GM20000 (cell line): ENCODE data around the gene CLEC4M.

Experiments used
- DNase-seq: peaks from one replicate; pipeline ENCODE4 v3.0.0; 2012; ENCODE audit warnings: low spot score
- TF ChIP-seq, protein P1 (sequence below): IDR thresholded peaks from 2 replicates; pipeline ENCODE4 v1.5.1; 2012; ENCODE audit warnings: mild to moderate bottlenecking, control low read depth; ENCODE audit errors: extremely low read depth, missing control alignments

The CLEC4M gene

GRCh38 chr19:7795555-7796161, 32.6 kb downstream of the CLEC4M start:
- no peak for DNase-seq
- TF ChIP-seq, protein P1, sequence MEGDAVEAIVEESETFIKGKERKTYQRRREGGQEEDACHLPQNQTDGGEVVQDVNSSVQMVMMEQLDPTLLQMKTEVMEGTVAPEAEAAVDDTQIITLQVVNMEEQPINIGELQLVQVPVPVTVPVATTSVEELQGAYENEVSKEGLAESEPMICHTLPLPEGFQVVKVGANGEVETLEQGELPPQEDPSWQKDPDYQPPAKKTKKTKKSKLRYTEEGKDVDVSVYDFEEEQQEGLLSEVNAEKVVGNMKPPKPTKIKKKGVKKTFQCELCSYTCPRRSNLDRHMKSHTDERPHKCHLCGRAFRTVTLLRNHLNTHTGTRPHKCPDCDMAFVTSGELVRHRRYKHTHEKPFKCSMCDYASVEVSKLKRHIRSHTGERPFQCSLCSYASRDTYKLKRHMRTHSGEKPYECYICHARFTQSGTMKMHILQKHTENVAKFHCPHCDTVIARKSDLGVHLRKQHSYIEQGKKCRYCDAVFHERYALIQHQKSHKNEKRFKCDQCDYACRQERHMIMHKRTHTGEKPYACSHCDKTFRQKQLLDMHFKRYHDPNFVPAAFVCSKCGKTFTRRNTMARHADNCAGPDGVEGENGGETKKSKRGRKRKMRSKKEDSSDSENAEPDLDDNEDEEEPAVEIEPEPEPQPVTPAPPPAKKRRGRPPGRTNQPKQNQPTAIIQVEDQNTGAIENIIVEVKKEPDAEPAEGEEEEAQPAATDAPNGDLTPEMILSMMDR, result no peak

DNA sequence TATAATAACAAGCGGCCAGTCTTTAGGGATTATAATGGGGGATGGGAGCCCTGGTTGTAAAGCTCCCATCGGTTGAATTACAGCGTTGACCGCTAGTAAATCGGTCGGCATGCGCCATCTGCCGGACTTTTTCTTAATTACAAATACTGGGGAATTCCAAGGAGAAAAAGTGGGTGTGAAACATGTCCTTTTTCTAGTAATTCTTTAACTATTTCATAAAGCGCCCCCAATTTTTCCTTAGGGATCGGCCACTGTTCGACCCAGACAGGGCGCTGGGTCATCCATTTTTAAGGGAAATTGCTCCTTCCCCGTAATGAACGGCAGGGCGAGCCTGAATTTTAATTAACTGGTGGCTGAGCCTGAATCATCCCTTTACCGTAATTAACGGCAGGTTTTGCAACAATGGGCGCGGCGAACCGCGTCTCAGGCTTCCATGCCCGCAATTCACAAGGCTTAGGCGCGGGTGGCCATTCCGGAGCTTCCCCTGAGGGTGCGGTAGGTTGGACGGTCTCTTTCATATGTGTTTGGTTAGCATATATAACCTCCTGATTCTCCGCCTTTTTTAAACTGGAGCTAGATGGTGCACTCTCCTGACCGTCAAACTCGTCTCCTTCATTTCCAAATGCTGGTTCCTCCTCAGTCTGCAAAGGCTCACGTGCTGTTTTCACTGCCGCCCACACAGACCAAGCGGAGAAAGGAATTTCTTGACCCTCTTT, 36.8 kb downstream of the CLEC4M start:
- TF ChIP-seq, protein P1, result peak; percentile 10
- peak; percentile 55 for DNase-seq

DNA sequence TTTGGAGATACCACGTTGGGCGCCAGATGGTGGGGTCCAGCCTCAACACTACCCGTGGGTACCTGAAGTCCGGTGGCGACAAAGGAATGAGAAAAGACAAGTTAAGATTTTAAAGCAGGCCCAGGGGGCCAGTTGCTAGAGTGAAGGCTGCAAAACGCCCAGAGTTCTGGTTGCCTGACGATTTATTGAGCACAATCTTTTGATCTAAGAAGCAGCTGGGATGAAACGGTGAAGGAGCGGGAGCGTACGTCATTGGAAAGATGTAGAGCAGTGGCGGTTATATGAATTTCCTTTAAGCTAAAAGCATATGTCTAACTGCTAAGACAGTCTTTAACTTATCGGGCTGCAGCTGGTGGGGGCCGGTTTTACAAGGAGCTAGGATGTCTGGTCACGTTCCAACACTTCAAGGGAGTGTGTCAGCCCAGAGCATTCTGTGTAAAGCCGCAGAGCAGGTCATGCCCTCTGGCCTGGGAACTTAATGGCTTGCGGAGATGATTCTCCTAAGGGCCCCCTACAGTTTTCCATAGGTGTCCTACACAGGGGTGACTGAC, 38.1 kb downstream of the CLEC4M start:
- TF ChIP-seq, protein P1, result no peak
- DNase-seq, result no peak

GRCh38 chr19:7806234-7806633, 43.2 kb downstream of the CLEC4M start:
- TF ChIP-seq, protein P1, result no peak
- DNase-seq, result no peak

DNA sequence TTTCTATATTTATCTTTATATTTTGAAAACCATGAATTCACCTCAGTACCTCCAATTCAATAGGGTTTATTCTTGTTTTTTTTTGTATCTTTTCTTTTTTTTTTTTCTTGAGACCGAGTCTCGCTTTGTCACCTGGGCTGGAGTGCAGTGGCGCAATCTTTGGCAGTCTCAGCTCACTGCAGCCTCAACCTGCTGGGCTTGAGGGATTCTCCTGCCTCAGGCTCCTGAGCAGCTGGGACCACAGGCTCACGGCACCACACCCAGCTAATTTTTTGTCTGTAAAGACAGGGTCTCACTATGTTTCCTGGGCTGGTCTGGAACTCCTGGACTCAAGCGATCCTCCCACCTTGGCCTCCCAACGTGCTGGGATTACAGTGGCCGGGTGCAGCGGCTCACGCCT, 43.8 kb downstream of the CLEC4M start:
- TF ChIP-seq, protein P1, result no peak
- no peak for DNase-seq

DNA sequence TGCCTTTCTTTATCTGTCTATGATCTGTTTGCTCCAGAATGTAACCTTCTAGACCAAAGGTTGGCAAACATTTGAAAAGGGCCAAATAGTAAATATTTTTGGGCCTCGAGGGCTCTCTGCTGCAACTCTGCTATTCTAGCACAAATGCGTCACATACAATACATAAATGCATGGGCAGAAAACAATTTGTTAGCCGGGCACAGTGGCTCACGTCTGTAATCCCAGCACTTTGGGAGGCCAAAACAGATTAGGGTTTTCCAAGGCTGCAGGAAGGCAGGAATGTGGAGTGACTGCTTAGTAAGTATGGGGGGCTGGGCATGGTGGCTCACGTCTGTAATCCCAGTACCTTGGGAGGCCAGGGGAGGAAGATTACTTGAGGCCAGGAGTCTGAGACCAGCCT, 45.1 kb downstream of the CLEC4M start:
- no peak for DNase-seq
- TF ChIP-seq, protein P1, result no peak

GRCh38 chr19:7811989-7812388, 48.9 kb downstream of the CLEC4M start:
- TF ChIP-seq, protein P1, result no peak
- DNase-seq, result no peak
